Embryonic facial prominence (tissue), 1 donor: ENCODE data around the gene RC3H2.

Experiments
- DNase-seq: peaks from one replicate; pipeline ENCODE4 v3.0.0-alpha.2; 2016; ENCODE audit errors: extremely low spot score

Gene RC3H2

DNA sequence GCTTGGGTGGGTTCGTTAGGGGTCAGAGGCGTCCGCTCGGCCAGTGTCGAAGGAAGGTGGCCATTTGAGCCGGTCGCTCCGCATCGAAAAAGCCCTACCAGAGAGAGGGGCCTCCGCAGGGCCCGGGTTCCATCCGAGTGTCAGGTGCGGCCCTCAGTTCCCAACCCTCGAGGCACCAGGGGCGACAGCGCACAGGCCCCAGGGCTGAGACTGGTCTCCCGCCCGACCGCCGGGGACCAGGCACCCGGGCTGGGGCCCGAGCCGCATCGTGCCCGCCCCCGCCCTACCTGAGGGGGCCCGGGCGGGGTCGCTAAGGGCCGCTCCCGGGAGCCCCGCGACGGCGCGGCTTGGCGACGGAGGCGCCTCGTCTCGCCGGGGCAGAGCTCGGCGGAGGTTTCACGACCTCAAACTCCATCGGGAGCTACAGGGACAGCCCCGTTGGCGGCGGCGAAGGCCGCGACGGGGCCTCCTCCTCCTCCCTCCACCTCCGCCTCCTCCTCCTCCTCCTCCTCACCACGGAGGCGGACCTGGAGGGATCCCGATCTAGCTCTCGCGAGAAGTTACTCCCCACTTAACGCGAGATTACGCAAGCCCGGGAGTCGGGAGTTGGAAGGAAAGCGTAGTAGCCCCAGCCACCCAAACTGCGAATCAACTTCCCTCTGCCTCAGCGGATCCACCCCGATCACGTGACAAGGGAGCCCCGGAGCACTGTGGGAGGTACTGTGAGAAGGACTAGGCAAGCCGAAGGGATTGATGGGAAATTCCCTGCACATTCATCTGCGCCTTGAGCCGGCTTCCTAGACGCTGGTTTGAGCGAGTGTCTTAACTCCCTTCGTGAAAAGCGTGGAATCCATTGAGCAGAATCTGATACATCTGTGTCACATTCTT, at the start of gene RC3H2:
RC3H2 (minus strand) TSS at position 537 of the 888 bp plus-strand sequence. CDS start 7,850 bp downstream, outside the sequence.
- DNase-seq, result peak; percentile 100

DNA sequence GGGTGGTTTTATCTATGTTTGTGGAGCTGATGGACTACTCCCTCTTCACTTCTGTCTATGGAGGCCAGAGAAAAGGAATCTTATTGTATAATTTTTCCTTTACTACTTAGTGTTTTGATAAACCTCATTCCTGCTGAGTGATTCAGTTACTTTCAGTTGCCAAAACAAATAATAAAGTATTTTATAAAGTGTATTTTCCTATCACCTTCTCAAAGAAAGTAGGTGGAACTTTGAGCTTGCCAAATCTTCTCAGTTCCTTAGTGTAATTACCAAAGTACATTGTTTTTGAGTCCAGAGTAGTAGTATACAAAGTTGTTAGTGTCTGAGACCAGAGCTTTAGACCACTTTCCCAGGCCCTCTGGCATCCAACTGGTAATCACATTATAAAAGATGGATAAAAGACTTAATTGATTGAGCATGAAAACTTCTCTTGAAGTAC, 49.1 kb upstream of the RC3H2 start:
- no peak for DNase-seq

- DNase-seq, result no peak
Measured at GRCh38 chr9:122951056-122951455, 45.9 kb upstream of the RC3H2 start.

- no peak for DNase-seq
Measured at GRCh38 chr9:122950263-122950662, 45.1 kb upstream of the RC3H2 start.

DNA sequence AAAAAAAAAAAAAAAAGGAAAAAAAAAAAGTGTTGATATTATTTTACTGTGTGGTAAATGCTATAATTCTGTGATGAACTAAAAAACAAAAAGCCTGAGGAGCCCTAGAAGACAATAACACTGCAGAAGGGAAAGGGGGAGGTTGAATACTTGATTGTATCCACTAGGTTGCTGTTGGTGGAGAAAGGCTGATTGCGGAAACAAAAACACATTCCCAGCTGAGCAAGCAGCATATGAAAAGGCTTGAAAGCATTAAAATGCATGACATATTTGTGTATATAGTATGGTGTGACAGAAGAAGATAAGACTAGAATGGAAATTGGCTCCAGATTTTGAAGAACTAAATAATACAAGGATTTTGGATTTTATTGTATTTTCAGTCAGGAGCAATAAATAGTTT, 44.5 kb upstream of the RC3H2 start:
- no peak for DNase-seq

GRCh38 chr9:122948313-122948712, 43.2 kb upstream of the RC3H2 start:
- no peak for DNase-seq

GRCh38 chr9:122946461-122947005, 41.4 kb upstream of the RC3H2 start:
- DNase-seq, result no peak

GRCh38 chr9:122944960-122945888, 40.1 kb upstream of the RC3H2 start:
- no peak for DNase-seq

DNA sequence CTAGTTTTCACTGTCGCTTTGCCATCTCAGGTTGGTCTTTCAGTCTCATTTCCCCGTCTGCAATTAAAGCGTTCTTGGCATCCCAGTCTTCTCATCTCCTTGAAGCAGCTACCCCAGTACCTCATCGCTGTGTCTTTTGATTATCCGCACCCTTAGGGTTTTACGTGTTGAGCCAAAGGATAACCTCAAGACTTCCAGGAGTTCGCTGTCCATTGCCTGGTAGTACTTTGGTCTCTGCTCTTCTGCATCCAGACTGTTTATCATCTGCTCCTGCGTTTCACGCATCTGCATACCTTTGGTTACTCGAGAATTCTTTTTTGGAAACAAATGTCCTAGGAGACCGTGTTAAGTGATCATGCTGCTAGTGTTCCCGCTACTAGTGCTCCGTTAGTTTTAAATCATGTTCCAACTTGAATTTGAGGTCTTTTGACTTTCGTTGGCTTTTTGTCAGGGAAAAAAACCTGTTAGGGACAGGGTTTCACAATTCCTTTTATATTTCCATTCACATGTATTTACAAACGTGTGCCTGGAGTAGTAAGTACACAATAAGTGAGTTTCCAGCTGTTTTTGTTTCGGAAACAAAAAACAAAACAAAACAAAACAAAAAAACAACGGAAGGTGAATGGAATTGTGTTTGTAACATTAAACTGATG, 36.5 kb upstream of the RC3H2 start:
- DNase-seq, result no peak

DNA sequence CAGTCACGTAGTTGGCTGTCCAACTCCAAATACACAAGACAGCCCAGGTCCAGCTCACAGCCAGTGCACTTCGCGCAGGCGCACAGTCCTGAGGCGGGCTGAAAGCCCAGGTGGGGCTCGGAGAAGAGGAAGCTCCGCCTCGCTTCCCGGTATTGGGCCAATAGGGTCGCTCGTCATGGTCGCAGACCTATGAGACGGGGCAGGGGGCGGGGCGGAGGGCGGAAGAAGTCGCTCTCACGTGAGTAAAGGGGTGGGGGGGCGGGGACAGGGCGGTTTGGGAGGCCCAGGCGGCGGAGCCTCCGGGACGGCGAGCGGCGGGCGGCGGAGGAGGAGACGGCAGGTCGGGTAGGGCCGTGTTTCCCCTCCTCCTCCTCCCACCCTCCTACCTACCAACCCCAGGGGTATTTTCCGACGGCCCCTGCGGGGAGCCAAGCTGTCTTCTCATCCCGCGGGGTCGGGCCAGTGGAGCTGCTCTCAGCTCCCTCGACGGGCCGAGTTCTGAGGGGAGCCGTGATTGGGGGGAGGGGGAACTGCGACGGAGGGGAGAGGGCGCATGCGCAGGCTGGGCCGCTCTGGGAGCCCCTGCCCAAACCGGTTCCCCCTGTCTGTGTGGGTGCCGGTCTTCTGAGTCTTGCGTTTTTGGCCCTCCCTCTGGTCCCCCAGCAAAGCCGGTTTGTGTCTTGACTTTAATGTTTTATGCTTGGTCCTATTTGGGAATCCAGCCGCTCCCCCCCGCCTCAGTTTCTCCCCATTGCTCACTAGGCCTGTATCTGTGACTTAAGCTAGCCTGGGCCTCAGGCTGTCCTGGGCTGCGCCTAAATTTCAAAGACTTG, 35.8 kb upstream of the RC3H2 start, which contains the start of gene RABGAP1:
RABGAP1 (plus strand) TSS at position 272 of the 833 bp plus-strand sequence. CDS start 16,040 bp downstream, outside the sequence.
- peak; percentile 95 for DNase-seq

DNA sequence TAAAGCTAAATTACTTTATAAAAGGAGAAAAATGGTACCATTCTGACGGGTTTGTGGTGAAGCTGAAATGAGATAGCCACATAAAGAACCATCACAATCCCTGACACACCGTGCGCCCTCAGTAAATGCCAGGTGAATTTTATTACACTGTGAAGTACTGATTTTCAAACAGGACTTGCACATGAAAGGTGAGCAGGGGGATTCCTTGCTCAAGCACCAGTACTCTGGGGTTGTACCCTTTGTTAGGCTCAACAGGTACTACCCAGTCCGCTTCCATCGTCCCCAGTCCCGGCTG, 35.2 kb upstream of the RC3H2 start:
- DNase-seq, result no peak

DNA sequence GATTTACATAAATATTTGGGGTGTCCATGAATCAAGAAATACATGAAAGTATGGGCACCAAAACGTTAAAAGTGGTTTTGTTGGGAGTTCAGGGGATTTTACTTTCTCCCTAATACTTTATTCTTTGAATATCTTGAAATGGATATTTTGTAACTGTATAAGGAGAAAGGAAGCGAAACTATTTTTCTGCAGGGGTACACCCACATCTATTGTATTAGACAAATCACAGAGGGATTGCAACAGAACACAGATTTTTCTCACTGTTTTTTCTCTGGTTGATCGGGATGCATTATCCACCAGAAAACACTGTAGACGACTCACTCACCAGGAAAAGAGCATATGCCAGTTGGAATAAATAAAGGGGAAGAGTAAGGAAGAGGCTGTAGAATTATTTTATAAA, 34.4 kb upstream of the RC3H2 start:
- no peak for DNase-seq

GRCh38 chr9:122936883-122937282, 31.7 kb upstream of the RC3H2 start:
- DNase-seq, result no peak

DNA sequence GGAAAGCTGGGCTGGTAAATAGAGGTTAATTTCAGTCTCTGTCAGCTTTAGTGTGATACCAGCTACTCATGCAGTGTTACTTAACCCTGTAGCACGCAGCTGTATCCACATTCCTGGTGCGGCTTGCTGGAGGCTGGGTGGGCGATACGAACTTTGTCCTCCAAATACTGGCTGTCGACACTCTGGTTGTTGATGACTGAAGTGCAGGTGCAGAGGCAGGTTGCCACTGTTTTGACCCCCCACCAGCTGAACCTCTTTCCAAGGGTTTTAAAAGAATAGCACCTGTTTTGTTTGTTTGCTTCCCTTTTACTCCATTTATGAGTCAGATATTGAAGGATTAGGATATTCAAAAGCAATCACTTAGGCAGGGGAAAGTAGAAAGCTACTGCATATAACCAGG, 31.3 kb upstream of the RC3H2 start:
- no peak for DNase-seq

GRCh38 chr9:122931226-122932121, 26.3 kb upstream of the RC3H2 start, which contains the start of gene ZBTB26:
Gene ZBTB26, minus strand, starts transcription at chr9:122931512. Its CDS starts 11,578 bp downstream, at chr9:122919934.
- peak; percentile 82 for DNase-seq

GRCh38 chr9:122930541-122931225, 25.5 kb upstream of the RC3H2 start:
- no peak for DNase-seq

DNA sequence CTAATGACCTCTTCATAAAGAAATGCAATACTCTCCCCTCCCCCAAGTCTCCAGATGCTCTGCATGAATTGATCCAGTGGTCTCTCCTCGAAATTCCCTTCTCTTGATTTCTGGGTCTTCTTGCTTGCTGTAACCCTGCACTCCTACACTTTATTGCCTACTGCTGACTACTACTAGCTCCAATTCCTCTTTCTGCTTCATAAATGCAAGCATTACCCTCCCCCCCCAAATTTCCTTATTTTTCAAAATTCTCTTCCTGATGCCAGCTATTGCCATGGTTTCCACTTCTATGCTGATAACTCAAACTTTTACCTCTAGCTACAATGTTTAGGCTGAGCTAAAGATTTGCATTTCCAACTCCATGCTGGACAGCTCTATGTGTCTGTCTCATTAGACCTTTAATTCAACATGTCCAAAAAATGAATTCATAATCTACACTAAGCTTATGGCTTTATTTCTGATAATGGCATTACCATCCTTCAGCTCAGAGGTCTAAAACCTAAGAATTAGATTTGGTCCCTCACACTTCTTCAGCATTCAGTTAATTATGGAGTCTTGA, 24.7 kb upstream of the RC3H2 start:
- DNase-seq, result no peak

- no peak for DNase-seq
Measured at GRCh38 chr9:122923947-122924346, 18.8 kb upstream of the RC3H2 start.

DNA sequence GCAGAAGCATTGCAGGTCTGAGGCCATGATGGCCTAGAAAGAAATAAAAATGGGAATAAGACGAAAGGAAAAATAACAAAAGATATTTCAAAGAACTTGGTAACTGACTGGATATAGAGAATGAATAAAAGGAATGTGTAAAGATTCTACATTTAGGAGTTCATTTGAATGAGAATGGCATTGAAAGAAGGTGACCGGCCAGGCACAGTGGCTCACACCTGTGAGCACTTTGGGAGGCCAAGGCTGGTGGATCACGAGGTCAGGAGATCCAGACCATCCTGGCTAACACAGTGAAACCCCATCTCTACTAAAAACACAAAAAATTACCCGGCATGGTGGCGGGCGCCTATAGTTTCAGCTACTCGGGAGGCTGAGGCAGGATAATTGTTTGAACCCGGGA, 17.6 kb upstream of the RC3H2 start:
- no peak for DNase-seq
